HG03378 (cell line): Measurements from ENCODE around the gene UBE2J2.
"Not testable (repeated sequence)": the region's sequence is repeated elsewhere in the genome, so short reads cannot be mapped to it uniquely, and the experiment has no call there.

Source experiments
- ATAC-seq: cut with Tn5 transposase; IDR thresholded peaks from one replicate; pipeline ENCODE4 v1.9.1; 2021; ENCODE audit warnings: mild to moderate bottlenecking, moderate library complexity; ENCODE audit not compliant: unreplicated experiment

The UBE2J2 gene

GRCh38 chr1:1273512-1274298 is at the start of gene UBE2J2:
UBE2J2 (minus strand) TSS chr1:1273854; CDS start chr1:1267992, 5,862 bp downstream.
- no peak for ATAC-seq

DNA sequence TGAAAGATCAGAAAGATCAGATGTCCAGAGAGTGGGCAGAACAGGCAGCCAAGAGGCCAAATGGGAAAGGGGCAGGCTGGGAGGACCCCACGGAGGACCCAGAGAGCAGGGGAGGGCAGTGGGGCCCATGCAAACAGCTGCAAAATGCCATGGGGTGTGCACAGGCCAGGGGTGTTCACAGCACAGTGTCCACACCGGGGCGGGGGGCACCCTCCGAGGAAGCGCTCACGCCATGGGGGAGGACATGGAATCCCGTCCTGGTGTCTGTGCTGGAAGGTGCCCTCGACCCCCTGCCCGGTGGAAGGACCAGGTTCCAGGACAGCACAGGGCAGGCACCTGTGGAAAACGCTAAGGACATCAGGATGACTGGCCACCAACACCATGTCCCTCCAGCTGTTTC is 49.3 kb upstream of the UBE2J2 start:
- no peak for ATAC-seq

- ATAC-seq, result no peak
Observed at GRCh38 chr1:1322418-1322817, 48.8 kb upstream of the UBE2J2 start.

DNA sequence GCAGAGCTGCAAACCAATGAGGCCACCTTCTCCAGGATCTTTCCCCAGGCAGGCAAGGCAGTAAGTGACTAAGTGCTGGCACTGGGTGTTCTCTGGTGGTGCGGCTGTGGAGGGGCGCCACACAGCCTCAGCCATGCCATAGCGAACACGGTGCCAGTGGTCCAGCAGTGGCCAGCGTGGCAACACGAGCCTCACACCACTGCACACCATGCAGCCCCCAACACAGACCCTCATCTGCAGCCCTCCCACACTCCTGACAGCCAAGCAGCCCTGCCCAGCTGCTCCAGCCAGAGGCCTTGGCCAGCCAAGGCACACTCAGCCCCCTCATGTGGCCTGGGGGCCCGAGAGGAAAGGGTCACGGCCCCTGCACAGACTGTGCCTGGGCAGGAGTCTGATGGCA is 47.8 kb upstream of the UBE2J2 start:
- no peak for ATAC-seq

- no peak for ATAC-seq
Observed at GRCh38 chr1:1320666-1321448, 47.2 kb upstream of the UBE2J2 start.

DNA sequence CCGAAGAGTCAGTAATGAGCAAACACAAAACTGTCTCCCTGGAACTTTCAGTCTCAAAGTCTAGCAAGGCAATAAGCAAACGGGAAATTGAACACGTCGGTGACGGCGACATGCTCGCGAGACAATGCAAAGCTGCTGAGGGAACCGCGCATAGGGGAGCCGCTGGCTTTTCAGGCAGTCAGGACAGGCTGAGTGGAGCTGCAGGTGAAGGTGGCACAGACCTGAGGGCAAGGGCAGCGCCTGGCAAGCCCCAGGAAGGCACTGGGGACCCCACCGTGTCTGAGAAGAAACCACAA is 45.9 kb upstream of the UBE2J2 start:
- ATAC-seq, result no peak

DNA sequence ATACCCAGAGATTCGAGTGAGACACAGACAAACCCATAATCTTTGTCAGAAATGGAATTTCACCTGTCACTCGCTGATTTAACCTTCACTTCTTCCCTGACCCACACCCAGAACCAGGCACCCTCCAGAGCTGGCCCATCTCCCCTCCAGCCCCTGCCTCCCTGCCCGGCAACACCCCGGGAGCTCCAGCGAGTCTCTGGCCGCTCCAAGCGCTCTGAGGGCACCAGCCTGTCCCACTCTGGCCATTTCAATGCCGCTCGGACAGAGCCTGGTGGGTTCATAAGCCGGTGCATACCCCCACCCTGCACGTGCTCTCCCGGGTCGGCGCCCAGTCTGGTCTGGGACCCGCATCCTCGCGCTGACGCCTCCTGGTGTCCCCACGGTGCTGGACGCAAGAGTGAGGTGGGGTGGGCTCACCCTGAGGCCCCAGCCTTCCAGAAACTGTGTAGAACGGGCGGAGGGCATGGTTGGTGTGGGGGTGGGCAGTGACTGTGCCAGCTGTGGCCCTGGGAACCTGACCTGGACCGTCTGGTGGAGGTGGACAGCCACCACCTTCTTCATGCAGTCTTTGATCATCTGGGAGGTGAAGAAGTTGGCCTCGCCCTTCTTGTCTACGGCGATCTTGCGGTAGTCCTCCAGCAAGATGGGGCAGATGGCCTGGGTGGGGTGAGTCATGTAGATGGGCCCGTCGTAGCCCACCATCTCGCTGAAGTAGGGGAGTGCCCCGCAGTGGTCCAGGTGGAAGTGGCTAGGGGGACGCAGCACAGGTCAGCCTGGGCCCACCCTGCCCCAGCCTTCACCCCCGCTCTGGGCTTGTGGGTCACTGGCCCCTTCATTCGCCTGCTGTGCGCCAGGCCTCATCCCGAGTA is 45.4 kb upstream of the UBE2J2 start:
- ATAC-seq, result no peak

- ATAC-seq, result no peak
Observed at GRCh38 chr1:1318131-1318652, 44.5 kb upstream of the UBE2J2 start.

GRCh38 chr1:1317420-1317819 is 43.8 kb upstream of the UBE2J2 start:
- no peak for ATAC-seq

- not testable (repeated sequence) for ATAC-seq
Observed at GRCh38 chr1:1316199-1316598, 42.5 kb upstream of the UBE2J2 start.

- no peak for ATAC-seq
Observed at GRCh38 chr1:1315435-1315954, 41.8 kb upstream of the UBE2J2 start.

DNA sequence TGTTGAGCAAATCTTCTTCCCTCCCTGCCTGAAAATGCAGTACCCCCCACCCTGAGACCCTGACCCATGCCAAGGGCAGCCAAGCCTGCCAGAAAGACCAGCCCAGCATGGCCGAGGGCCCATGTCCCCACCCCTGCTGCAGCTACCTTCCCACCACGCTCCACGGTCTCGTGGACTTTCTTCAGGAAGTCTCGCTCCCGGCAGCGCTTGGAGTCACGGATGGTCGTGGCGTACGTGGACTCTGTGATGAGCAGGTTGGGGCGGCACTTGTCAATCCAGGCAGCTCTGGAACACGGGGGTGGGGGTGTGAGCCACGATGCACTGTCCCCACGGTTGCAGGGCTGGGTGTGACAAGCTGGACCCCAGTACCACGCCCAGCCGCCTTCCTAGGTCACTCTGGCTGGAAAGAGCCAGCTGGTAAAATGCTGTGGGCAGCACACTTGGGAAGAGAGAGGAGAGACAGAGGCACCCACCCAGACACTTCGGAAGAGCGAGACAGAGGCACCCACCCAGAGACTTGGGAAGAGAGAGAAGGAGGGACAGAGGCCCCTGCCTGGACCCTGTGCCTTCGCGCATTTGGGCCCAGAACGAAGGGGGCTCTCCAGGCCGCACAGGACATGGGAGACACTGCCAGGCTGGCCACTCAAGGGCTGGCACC is 41.2 kb upstream of the UBE2J2 start:
- no peak for ATAC-seq

- no peak for ATAC-seq
Observed at GRCh38 chr1:1314237-1314586, 40.6 kb upstream of the UBE2J2 start.

DNA sequence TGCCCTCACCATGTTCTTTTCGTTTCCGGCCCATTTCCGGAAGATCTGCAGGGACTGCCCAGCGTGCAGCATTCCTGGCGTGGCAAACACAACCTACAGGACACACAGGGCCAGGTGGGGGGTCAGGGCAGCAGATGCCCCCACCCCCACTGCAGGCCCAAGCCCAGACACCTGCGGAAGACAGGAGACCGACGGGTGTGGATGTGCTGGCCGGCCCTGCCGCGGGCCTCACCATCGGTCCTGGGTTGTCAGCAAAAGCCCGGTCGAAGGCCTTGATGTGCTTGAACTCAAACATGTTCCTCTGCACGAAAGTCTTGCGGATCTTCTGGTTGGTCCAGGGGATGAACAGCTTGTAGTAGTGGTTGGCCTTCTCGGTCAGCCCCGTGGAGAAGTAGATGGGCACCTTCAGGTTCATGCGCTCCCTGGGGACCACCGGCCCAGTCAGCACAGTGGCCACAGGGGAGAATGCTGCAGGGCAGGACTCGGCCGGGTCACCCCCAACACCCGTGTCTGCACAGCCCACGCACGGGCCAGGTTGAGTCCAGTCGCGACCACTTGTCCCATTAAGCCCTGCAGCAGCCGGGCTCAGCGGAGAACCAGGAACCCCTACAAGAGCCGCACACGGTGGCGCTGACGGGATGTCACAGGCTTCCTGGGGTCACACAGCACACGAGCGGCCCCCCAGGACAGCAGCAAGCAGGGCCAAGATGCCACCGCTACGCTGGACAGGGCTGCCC is 40.0 kb upstream of the UBE2J2 start:
- no peak for ATAC-seq

DNA sequence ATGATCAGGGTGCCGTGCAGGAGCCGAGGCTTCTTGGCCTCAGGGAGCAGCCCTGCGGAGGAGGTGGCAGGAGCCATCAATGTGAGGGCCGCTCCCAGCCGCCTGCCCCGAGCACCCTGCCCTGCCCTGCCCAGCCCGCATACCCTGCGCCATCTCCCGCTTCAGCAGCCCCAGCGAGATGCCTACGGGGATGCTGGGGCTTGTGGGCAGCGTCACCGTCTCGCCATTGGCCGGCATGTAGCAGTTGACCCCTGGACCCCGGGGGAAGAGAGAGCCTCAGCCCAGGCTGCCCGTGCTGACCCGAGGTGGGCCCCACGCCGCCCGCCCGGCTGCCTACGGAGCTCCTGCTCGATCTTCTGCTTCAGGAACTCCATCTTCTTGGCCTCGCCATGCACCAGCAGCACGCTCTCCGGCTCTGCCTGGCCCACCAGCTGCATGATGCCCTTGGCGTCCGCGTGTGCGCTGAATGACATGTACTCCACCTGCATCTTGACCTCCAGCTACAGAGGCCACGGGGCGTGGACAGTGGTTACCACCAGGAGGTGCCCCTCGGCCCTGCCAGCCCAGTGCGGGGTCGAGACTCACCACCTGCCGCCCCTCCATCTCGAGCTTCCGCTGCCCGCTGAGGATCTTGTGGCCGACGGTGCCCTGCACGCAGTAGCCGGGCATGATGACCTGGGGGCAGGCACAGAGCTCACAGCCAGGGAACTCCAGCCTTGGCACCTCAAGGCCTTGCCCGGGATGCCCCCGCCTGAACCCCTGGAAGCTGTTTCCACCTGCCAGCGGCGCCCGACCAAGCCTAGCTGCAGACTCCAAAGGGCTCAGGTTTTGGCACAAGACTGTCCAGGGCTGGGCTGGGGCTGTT is 39.0 kb upstream of the UBE2J2 start:
- ATAC-seq, result no peak

GRCh38 chr1:1311107-1312104 is 37.8 kb upstream of the UBE2J2 start:
- ATAC-seq, result no peak

GRCh38 chr1:1310476-1311053 is 36.9 kb upstream of the UBE2J2 start:
- ATAC-seq, result no peak

DNA sequence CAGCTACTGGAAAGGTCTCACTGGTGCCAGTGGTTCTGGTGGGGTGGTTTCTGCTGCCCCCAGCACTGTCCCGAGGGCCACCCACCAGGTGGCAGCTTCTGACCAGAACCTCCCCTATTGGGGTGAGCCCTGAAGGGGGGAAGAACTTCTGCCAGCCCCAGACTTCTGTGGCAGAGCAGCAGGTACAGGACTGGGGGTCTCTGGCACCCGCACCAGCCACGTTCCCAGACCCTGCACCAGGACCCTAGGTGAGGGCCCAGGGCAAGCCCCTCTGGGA is 36.4 kb upstream of the UBE2J2 start:
- ATAC-seq, result no peak
